Measurements from ENCODE around the gene RPL35A.
"Not testable (repeated sequence)": the region's sequence is repeated elsewhere in the genome, so short reads cannot be mapped to it uniquely, and the experiment has no call there.

RPL35A gene

DNA sequence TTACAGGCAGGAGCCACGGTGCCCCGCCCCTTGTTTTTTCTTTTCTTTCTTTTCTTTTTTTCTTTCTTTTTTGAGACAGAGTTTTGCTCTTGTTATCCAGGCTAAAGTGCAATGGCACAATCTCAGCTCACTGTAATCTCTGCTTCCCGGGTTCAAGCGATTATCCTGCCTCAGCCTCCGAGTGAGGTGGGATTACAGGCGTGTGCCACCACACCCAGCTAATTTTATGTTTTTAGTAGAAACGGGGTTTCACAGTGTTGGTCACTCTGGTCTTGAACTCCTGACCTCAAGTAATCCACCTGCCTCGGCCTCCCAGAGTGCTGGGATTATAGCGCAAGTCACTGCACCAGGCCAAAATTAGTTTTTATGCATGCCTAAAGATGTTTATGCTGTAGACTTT, 2.5 kb downstream of the RPL35A start:
- no peak for DNase-seq (ENCODE audit: low spot score)

DNA sequence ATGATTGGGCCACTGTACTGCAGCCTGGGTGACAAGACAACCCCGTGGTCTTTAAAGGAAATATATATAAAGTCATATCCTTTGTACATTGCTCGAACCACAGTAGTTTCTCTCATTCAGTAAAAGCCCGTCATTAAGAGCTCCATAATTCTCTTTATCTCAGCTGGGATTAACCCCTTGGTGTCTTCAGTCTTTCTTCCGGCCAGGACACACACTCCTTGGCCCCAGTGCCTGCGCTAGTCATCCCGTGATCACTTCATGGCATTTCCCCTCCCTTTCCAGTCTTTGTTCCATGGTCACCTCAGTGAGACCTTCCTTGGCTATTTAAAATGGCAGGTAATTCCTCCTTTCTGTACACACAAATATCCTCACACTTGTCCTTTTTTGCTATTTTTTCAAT, 3.3 kb downstream of the RPL35A start:
- no peak for DNase-seq (ENCODE audit: low spot score)

DNA sequence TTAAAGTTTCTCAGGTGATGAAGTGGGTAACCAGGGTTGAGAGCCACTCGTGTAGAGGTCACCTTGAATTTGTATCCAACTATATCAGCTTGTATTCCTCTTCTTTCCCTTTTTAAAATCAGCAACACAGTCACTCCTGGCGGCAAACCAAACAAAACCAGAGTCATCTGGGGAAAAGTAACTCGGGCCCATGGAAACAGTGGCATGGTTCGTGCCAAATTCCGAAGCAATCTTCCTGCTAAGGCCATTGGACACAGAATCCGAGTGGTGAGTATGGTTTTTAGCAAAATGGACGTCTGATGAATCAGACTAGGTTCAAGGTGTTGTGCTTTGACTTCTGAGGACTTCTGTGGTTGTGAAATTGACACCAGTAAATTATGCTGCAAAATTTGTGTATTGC, 3.9 kb downstream of the RPL35A start:
- no peak for DNase-seq (ENCODE audit: low spot score)

DNA sequence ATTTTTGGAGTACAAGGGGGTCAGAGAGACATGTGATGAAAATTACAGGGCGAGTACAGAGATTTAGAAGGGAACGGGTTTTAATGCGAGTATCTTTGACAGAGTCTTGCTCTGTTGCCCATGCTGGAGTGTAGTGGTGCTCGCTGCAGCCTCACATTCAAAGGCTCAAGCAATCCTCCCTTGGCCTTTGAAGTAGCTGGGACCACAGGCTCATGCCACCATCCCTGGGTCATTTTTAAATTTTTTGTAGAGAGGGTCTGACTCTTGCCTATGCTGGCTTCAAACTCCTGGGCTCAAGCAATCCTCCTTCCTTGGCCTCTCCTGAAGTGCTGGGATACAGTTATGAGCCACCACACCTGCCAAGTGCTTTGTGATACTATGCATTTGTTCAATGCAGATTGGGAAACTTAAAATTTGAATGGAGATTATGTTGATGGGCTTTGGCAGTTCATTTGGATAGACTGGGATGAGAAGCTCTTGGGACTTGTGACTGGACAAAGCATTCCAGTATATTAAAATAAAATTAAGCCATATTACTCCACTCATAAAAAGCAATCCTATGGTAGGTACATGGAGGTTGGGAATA, 6.0 kb downstream of the RPL35A start:
- no peak for DNase-seq (ENCODE audit: low spot score)

DNA sequence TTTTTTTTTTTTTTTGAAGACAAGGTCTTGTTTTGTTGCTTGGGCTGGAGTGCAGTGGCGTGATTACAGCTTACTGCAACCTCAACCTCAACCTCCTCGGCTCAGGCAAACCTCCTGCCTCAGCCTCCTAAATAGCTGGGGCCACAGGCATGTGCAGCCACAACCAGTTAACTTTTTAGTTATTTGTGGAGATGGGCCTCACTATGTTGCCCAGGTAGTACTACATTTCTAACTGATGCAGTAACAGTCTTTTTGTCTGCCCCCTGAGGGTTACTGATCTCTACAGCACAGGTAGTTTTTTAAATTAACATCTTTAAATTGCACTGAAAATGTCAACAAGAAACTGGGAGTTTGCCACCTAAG, 6.6 kb downstream of the RPL35A start:
- no peak for DNase-seq (ENCODE audit: low spot score)

DNA sequence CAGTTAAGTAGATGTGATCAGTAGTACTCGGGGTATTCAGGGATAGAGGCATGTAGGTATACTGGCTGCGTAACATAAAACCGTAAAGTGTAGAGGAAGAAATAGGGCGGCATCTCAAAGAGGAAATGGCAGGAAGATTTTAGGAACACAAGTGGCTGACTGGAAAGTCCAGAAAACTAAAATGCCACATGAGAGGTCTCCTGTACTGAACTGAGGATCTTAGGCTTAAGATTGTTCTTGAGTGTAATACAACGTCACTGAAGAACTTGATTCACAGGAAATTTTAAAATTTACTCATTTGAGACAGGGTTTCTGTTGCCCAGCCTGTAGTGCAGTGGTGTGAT, 7.8 kb downstream of the RPL35A start:
- DNase-seq (ENCODE audit: low spot score): no peak

DNA sequence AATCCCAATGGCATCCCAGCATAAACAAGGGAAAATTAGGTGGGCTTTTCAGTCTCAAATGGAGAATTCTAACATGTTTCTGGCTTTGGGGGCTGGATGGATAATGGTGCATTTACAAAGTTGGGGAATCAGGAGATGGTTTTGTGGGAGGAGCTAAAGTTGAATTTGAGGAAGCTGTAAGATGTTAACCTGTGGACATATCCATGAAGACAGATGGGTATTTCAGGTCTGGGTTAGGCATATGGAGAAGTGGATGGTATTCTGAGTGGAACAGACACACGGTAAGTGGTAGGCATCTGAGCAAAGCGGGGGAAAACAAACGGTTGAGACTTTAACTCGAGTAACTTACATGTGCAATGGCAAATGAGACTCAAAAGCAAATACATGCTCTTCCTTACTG, 8.4 kb downstream of the RPL35A start:
- DNase-seq (ENCODE audit: low spot score): no peak

DNA sequence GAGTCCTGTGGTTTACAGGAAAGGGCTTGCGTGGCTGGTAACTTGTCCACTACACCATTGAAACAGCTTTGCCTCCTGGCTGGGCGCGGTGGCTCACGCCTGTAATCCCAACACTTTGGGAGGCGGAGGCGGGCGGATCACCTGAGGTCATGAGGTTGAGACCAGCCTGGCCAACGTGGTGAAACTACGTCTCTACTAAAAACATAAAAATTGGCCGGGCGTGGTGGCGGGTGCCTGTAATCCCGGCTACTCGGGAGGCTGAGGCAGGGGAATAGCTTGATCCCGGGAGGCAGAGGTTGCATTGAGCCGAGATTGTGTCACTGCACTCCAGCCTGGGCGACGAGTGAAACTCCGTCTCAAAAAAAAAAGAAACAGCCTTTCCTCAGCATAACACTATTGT, 8.9 kb downstream of the RPL35A start:
- not testable (repeated sequence) for DNase-seq (ENCODE audit: low spot score)

DNA sequence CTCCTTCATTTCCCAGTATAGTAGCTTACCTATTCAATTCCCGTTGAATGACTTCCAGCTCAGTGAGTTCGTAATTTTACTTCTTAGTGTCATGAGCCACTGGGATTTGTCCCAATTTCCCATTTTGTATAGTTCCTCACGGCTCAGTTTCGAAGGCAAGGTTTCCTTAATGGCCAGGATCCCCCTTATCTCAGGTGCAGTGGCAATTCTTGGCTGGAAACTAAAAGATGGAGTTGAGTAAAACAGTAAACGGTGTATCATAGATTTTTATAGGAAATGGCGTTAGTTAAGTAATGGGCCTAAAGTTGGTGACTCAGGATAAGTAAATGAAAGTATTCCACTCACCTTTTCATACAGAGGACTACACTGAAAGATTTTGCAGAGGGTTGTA, 9.5 kb downstream of the RPL35A start:
- DNase-seq (ENCODE audit: low spot score): no peak

DNA sequence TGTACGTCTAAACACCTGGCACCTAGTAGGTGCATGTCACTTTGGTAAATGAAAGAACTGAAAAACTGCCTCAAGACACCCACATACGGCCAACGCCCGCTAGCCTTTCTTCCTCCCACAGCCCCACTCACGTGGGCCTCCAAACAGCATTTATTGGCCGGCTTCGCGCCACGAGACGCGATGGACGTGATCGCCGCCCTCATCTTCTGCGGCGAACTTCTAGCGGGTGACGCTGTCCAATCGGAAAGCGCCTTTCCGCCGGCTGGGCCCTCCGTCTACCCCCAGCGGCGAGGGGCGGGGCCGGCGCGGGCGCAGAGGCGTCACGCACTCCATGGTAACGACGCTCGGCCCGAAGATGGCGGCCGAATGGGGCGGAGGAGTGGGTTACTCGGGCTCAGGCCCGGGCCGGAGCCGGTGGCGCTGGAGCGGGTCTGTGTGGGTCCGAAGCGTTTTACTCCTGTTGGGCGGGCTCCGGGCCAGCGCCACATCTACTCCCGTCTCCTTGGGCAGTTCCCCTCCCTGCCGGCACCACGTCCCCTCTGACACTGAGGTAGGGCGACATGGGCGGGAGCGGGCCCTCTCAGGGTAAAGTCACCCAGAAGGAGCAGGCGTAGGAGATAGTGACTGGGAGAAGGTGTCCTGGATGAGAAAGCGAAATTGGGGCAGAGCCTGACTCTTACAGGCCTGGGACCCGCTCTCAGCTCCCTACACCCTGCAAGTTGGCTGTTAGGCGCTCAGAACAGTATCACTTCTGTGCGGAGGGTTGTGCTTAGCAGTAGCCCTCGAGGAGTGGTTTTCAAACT, 10.1 kb downstream of the RPL35A start, which contains the start of gene LMLN:
TSS of gene LMLN (plus strand) at position 327 of the 803 bp plus-strand sequence. CDS start at position 356, 29 bp downstream.
- DNase-seq (ENCODE audit: low spot score): peak; percentile 99

DNA sequence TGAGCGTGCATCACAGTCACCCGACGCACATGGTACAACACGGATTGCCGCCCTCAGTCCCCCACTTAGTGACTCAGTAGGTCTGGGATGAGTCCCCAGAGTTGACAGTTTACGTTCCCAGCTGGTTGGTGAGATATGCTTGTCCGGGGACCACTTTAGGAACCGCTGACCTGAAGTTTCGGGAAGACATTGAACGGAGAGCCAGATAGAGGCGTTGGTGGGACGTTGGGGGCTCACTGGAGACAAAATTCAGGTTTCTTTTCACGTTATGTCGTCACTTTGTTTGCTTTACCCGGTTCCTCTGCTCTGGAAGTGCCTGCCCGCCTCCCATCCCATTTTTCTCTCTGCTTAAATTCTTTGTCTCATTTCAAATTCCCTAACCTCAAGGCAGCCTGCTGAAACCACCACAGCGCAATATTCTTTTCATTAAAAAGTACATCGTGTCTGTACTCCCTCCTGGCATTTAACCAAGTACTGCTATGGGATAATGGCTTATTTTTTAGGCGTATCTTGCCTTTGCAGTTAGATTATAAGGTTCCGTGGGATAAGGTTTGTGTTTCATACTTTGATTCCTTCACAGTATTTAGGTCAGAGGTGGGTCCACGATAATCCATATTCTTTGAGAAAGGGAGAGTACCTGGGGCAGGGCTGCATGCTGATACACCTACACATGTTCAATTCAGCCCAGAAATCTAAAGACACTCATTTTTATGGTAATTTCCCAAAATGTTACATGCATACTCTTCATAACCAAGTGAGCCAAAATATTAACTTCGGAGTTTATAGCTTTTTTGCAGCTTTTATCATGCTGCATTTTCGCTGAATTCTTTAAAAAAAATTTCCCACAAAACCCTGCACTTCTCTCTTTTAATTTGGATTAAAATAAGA, 10.9 kb downstream of the RPL35A start:
- DNase-seq (ENCODE audit: low spot score): no peak

DNA sequence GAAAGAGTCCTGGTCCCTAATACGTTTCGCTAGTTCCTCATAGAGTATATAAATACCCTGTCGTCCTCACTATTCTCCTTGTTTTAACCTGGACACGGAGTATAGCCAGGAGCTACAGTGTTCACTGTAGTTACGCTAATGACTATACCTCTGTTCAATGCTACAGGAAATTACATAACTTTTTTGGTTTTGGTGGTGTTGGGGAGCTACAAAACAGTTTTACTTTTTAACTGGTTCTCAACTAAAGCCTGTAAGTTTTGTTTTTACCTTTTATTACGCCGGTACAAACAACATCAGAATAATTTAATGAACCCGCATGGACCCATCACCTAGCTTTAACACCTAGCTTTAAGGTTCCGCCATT, 11.6 kb downstream of the RPL35A start:
- DNase-seq (ENCODE audit: low spot score): no peak

DNA sequence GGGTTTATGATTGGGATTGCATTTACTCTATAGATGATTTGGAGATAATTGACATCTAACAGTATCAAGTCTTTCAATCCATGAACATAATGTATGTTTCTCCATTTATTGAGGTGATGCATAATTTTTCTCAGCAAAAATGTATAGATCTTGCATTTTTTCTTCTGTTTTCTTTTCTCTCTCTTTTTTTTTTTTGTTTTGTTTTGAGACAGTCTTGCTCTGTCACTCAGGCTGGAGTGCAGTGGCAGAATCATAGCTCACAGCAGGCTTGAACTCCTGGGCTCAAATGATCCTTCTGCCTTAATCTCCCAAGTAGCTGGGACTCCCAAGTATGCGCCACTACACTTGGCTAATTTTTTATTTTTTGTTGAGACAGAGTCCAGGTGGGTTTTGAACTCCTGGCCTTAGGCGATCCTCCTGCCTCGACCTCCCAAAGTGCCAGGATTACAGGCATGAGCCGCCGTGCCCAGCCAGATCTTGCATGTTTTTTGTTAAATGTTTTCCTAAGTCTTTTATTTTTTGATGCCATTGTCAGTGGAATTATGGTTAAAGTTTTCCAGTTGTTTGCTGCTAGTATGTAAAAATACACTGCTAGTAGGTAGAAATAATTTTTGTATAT, 13.1 kb downstream of the RPL35A start:
- no peak for DNase-seq (ENCODE audit: low spot score)

DNA sequence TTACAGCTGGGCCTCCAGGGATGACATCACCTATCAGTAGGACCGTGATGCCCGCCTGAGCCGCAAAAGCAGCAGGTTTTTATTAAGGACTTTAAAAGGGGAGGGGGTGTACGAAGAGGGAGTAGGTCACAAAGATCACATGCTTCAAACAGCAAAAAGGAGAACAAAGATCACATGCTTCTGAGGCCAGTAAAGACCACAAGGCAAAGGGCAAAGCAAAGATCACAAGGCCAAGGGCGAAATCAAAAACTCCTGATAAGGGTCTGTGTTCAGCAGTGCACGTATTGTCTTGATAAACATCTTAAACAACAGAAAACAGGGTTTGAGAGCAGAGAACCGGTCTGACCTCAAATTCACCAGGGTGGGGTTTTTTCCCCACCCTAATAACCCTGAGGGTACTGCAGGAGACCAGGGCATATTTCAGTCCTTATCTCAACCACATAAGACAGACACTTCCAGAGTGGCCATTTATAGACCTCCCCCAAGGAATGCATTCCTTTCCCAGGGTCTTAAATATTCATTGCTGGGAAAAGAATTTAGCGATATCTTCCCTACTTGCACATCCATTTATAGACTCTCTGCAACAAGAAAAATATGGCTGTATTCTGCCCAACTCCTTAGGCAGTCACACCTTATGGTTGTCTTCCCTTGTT, 17.5 kb downstream of the RPL35A start:
- DNase-seq (ENCODE audit: low spot score): not testable (repeated sequence)

DNA sequence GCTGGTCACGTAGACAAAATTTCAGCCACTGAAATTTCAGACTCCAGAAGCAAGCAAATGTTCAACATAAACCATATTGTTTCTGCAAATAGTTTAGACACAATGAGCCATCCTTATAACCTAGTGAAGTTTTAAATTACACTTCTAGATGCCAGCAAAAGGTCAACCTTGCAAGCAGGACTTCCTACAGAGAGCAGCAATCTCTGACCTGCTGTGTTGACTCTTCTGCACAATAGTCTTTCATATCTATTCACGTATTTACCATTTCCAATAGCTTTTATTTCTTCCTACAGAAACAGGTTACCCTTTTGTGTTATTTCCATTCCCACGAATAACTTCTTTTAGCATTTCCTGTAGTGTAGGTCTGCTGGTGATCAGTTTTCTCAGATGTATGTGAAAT, 20.6 kb downstream of the RPL35A start:
- no peak for DNase-seq (ENCODE audit: low spot score)

DNA sequence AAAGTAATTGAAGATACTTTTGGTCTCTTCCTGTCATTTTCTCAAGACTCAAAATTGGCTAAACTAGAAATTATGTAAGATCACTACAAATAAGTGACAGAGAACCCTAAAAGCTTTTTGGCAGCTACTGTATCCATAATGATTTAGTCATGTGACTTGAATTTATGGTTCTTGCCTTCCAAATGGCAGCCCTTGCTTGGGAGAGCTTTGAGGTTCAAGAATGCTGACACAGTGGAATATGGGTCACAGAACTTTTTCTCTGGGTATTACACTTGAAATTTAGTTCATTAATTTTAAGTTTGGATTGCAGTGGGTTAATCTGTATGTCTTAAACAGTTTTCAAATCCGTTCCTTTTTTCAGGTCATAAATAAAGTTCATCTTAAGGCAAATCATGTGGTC, 24.0 kb downstream of the RPL35A start:
- DNase-seq (ENCODE audit: low spot score): no peak

DNA sequence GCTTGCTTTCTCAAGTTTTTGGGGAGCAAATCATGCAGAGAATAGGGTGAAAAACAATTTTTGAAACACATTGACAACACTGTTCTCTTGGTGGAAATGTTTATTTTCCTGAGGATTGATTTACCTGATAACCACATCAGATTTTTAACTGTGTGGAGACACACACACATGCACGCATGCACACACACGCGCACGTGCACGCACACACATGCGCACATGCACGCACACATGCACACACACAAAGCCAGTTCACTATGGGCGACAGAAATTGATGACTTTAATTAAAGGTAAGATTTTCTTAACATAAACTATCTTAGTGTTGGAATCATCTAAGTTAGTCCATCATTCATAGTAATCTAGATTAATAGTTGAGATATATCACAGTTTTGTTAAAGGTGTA, 25.3 kb downstream of the RPL35A start:
- no peak for DNase-seq (ENCODE audit: low spot score)

DNA sequence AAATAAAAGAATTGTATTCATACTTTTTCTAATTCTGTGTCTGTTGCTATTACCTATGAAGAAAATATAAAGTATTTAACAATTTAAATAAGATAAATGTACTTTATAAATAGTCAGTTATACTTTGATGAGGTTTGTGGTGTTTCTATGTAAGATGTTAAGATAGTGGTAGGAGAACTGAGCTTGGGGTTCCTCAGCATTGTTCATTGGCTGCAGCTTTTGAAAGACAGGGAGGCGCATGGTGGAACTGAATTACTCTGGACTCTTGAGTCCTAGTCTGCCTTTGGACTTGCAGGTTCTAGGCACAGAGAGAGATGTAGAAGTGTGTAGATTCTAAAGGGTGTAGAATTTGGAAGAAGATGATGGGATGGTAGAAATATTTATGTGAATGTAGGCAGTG, 33.1 kb downstream of the RPL35A start:
- no peak for DNase-seq (ENCODE audit: low spot score)

DNA sequence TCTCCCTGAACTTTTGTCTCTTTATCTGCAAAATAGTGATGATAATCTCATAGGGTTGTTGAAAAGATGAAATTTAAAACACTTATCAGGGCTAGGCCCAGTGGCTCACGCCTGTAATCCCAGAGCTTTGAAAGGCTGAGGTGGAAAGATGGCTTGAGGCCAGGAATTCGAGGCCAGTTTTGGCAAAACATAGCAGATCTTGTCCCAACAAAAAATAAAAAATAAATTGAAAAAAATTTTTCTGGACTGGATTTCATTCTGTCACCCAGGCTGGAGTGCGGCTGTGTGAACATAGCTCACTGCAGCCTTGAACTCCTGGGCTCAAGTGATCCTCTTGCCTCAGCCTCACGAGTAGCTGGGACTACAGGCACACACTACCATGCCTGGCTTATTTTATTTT, 39.7 kb downstream of the RPL35A start:
- DNase-seq (ENCODE audit: low spot score): no peak

DNA sequence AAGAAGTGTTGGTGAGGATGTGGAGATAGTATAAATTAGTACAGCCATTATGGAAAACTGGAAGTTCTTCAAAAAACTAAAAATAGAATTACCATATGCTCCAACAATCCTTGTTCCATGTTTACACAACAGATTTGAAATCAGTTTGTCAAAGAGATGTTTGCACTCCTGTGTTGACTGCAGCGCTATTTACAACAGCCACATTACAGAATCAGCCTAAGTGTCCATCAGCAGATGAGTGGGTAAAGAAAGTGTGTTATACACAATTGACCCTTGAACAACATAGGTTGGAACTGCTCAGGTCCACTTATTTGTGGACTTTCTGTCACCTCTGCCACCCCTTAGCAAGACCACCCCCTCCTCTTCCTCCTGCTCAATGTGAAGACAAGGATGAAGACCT, 44.7 kb downstream of the RPL35A start:
- DNase-seq (ENCODE audit: low spot score): no peak

DNA sequence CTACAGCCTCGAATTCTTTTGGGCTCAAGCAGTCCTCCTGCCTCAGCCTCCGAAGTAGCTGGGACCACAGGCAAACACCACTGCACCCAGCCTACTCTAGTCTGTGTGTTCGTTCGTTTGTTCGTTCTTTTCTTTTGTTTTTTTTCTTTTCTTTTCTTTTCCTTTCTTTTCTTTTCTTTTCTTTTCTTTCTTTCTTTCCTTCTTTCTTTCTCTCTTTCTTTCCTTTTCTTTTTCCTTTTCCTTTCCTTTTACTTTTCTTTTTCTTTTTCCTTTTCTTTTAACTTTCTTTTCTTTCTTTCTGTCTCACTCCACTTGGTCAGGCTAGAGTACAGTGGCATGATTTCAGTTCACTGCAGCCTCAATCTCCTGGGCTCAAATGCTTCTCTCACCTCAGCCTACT, 46.9 kb downstream of the RPL35A start:
- no peak for DNase-seq (ENCODE audit: low spot score)

DNA sequence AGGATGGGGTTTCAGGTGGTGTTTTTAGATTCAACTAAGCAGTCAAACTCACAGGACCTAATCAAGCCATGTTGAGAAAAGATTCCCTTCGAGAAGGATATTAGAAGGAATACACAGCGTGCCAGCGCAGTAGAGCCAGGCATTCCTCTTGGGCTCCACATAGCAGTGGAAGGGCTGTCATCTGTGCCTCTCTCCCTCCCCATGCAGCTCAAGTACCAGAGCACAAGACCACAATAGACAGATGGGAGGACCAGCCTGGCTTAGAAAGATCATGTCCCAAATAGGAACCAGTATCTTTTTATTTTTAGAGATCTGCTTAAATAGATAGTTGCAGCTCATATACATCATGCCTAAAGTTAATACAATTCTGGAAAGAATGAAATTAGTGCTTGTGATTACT, 47.9 kb downstream of the RPL35A start:
- DNase-seq (ENCODE audit: low spot score): no peak
